Measurements from ENCODE around the gene GPD1L. TPM values are rescaled to one million over a fixed set of nuclear protein-coding genes. Genes with fewer than 3 reads are reported as not detected.

Gene GPD1L
- total and polyA plus RNA-seq, 10 of the 15 experiments (the other 5 are each of a cell fraction or from before 2014, with no cell fraction given): 0.77 to 4.8 (median 3.9) TPM

DNA sequence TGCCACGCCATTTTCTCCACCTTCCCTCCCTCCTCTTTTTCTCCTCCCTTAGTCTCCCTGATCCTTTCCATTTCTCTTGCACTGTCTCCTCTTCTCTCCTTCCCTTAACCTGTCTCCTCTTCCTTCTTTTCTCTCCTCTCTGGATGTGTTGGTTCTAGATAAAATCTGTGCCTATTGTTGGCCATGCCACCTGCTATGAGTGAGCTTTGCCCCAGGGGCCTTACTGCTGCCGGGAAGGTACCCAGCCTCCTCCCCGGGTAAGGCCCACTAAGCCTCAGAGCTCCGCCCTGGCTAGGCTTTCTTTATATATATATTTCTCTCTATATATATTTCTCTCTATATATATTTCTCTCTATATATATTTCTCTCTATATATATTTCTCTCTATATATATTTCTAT lies 14.7 kb downstream of the GPD1L start:
- no peak for ATAC-seq

DNA sequence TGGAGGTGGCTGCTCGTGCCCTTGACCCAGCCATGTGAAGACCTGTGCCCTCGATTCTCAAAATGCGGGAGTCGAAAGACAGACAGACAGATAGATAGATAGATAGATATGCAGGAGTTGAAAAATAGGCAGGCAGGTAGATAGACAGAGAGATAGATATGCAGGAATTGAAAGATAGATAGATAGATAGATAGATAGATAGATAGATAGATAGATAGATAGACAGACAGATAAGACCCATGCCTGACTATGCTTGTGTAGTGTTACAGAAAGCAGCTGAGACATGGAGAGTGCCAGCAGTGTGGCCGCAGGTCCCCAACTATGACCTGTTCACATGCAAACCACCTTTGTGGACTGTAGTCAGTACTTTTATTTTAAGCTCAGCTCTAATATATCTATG lies 17.2 kb downstream of the GPD1L start:
- ChIA-PET SMC1A (ENCODE audit: uncharacterized antibody, unreplicated experiment) (no interaction called here), CTCF (no interaction called here), RAD21 (ENCODE audit: unreplicated experiment) (no interaction called here), POLR2A (no interaction called here)
- no peak overlapping the region for H2AFZ ChIP-seq (ENCODE audit: control insufficient read depth, low read depth, low read length)
- no peaks in the 10 kb centered on the region for H3K9me3 ChIP-seq (replicated peaks; ENCODE audit: control insufficient read depth, insufficient read depth, low read length)
- ATAC-seq (no peak), FAIRE-seq (no peak), DNase-seq (ENCODE audit: low read depth, low spot score) (no peak)
- WGBS (ENCODE audit: insufficient coverage, insufficient replicate concordance, low lambda C conversion rate, missing lambda C conversion rate): 93% methylated on average over 5 of the region's 5 CpGs
- no peaks in the 10 kb centered on the region for H3K4me1 ChIP-seq (ENCODE audit: control insufficient read depth, insufficient read depth, low read length)
- BruUV-seq (replicated peaks): no TSS peak
- H3K9ac ChIP-seq (ENCODE audit: control insufficient read depth, insufficient read depth, low read length): no peak overlapping the region
- TF ChIP-seq, protein P1, sequence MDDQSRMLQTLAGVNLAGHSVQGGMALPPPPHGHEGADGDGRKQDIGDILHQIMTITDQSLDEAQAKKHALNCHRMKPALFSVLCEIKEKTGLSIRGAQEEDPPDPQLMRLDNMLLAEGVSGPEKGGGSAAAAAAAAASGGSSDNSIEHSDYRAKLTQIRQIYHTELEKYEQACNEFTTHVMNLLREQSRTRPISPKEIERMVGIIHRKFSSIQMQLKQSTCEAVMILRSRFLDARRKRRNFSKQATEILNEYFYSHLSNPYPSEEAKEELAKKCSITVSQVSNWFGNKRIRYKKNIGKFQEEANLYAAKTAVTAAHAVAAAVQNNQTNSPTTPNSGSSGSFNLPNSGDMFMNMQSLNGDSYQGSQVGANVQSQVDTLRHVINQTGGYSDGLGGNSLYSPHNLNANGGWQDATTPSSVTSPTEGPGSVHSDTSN (IDR thresholded peaks at IDR 0.05; ENCODE audit: insufficient replicate concordance, low read depth, low read length): no peak
- no peak for TF ChIP-seq IRF4 (IDR thresholded peaks at IDR 0.05; ENCODE audit: low read depth, low read length)
- TF ChIP-seq MYC (IDR thresholded peaks at IDR 0.05; ENCODE audit: insufficient read depth, insufficient read length, insufficient replicate concordance, low read length, severe bottlenecking): no peak
- TF ChIP-seq POLR2AphosphoS2 (IDR thresholded peaks at IDR 0.05; ENCODE audit: low read depth, low read length): no peak
- in situ Hi-C loops (cut with MboI): no loop called here
- no peaks in the 10 kb centered on the region for H3K36me3 ChIP-seq (ENCODE audit: control insufficient read depth in 2 of 2, insufficient read depth in 2 of 2, low read length in 1 of 2)
- H3K79me2 ChIP-seq (ENCODE audit: control insufficient read depth, insufficient read depth, low read length): no peaks in the 10 kb centered on the region
- H3K4me3 ChIP-seq: no peak overlapping the region
- no peaks in the 10 kb centered on the region for H3K27me3 ChIP-seq (replicated peaks in 1 of 2; ENCODE audit: control insufficient read depth in 2 of 2, insufficient read depth in 2 of 2, low read length in 1 of 2)
- intact Hi-C loops (cut with micrococcal nuclease; ENCODE audit: unreplicated experiment): no loop called here
- no peak overlapping the region for H3K4me2 ChIP-seq (ENCODE audit: control insufficient read depth, insufficient read depth)
- no peak overlapping the region for H3K27ac ChIP-seq (ENCODE audit: control insufficient read depth, insufficient read depth)
- H4K20me1 ChIP-seq (ENCODE audit: control insufficient read depth, insufficient read depth): no peaks in the 10 kb centered on the region; the same call in 1 of the 2 replicates

More for the DNA sequence above, 14.7 kb downstream of the GPD1L start:
- POLR2A ChIA-PET: no interaction called here
- TF ChIP-seq SPI1 (IDR thresholded peaks at IDR 0.05; ENCODE audit: borderline replicate concordance, insufficient read depth, low read depth, low read length) (no peak), SREBF2 (IDR thresholded peaks at IDR 0.05; ENCODE audit: low read length) (no peak), PML (IDR thresholded peaks at IDR 0.05; ENCODE audit: low read length) (no peak), ZNF622 (IDR thresholded peaks at IDR 0.05) (no peak)
- H3K27me3 ChIP-seq (replicated peaks in 1 of 2; ENCODE audit: control insufficient read depth in 2 of 2, insufficient read depth in 2 of 2, low read length in 1 of 2): no peaks in the 10 kb centered on the region
- H3K36me3 ChIP-seq (ENCODE audit: control insufficient read depth in 2 of 2, insufficient read depth in 2 of 2, low read length in 1 of 2): no peaks in the 10 kb centered on the region
- no peak overlapping the region for H3K27ac ChIP-seq (ENCODE audit: control insufficient read depth, insufficient read depth)
- intact Hi-C loops (cut with micrococcal nuclease; ENCODE audit: unreplicated experiment): no loop called here
- SMC1A ChIA-PET (ENCODE audit: uncharacterized antibody, unreplicated experiment): interaction anchor here (0.7 kb wide), 1 partner anchor 10 kb away, joined by 3 read pairs; no protein-coding TSS in a partner anchor
- DNase-seq (ENCODE audit: low read depth, low spot score) (no peak), FAIRE-seq (no peak)
- 75% methylated on average over 4 of the region's 4 CpGs for WGBS (ENCODE audit: insufficient coverage, insufficient replicate concordance, low lambda C conversion rate, missing lambda C conversion rate)
- CTCF ChIA-PET: no interaction called here
- H3K4me2 ChIP-seq (ENCODE audit: control insufficient read depth, insufficient read depth): no peak overlapping the region
- in situ Hi-C loops (cut with MboI): no loop called here
- BruUV-seq (replicated peaks): no TSS peak
- H3K4me3 ChIP-seq: no peak overlapping the region
- H4K20me1 ChIP-seq (ENCODE audit: control insufficient read depth, insufficient read depth): no peaks in the 10 kb centered on the region
- no peaks in the 10 kb centered on the region for H3K79me2 ChIP-seq (ENCODE audit: control insufficient read depth, insufficient read depth, low read length)
- H3K9me3 ChIP-seq (replicated peaks; ENCODE audit: control insufficient read depth, insufficient read depth, low read length): no peaks in the 10 kb centered on the region
- H3K4me1 ChIP-seq (ENCODE audit: control insufficient read depth, insufficient read depth, low read length): no peaks in the 10 kb centered on the region
- H2AFZ ChIP-seq (ENCODE audit: control insufficient read depth, low read depth, low read length): no peak overlapping the region
- RAD21 ChIA-PET (ENCODE audit: unreplicated experiment): no interaction called here
- H3K9ac ChIP-seq (ENCODE audit: control insufficient read depth, insufficient read depth, low read length): no peak overlapping the region

Data from GM12878 (cell line).